ENCODE measurements around the gene PDRG1. TPM values are rescaled to one million over a fixed set of nuclear protein-coding genes. Genes with fewer than 3 reads are reported as not detected.

Gene PDRG1
- total and polyA plus RNA-seq, 2 donors (not counting 3 experiments of a cell fraction or from before 2014, with no cell fraction given) = 14.6 to 17.0 TPM

DNA sequence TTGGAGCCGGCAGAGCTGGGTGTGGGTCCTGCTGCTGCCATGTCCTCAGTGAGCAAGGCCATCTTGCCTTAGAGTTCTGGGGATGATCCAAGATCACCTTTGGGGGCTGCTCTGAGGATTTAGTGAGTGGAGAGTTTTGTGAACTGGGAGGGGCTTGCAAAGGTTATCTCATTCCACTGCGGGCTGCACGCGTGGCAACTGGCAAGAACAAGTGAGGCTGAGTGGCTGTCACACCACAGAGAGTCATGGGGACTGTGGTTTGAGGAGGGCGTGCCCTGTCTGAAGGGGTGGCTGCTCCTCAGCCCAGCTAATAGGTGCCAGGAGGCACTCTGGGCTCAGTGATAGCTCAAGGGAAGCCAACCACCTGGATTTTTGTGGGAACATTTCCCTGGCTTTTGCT lies 43.8 kb downstream of the PDRG1 start:
- FAIRE-seq (no peak), DNase-seq (ENCODE audit: low read depth, low spot score) (no peak)
- H3K9ac ChIP-seq (replicated peaks; ENCODE audit: extremely low read depth, insufficient read depth, low read length) = no peak overlapping the region
- ChIA-PET CTCF (interaction anchor here (0.7 to 1.5 kb wide), 2 partner anchors 44 to 124 kb away, joined by 3 to 4 read pairs; partner anchors contain the start of gene PDRG1), POLR2A (no interaction called here)
- TF ChIP-seq FOS (IDR thresholded peaks at IDR 0.05; ENCODE audit: borderline replicate concordance, insufficient read depth, low read length) = no peak
- TF ChIP-seq, protein P1, sequence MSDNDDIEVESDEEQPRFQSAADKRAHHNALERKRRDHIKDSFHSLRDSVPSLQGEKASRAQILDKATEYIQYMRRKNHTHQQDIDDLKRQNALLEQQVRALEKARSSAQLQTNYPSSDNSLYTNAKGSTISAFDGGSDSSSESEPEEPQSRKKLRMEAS (IDR thresholded peaks at IDR 0.05; ENCODE audit: insufficient read depth, insufficient read length) = no peak
- TF ChIP-seq, protein P2, sequence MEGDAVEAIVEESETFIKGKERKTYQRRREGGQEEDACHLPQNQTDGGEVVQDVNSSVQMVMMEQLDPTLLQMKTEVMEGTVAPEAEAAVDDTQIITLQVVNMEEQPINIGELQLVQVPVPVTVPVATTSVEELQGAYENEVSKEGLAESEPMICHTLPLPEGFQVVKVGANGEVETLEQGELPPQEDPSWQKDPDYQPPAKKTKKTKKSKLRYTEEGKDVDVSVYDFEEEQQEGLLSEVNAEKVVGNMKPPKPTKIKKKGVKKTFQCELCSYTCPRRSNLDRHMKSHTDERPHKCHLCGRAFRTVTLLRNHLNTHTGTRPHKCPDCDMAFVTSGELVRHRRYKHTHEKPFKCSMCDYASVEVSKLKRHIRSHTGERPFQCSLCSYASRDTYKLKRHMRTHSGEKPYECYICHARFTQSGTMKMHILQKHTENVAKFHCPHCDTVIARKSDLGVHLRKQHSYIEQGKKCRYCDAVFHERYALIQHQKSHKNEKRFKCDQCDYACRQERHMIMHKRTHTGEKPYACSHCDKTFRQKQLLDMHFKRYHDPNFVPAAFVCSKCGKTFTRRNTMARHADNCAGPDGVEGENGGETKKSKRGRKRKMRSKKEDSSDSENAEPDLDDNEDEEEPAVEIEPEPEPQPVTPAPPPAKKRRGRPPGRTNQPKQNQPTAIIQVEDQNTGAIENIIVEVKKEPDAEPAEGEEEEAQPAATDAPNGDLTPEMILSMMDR (IDR thresholded peaks at IDR 0.05; ENCODE audit: extremely low read depth in 1 of 2, insufficient read depth in 1 of 2, low read depth in 1 of 2, low read length in 2 of 2) = no peak
- TF ChIP-seq EZH2 (IDR thresholded peaks at IDR 0.05; ENCODE audit: borderline replicate concordance, low read depth, low read length, severe bottlenecking) = no peak
- no peak for TF ChIP-seq JUN (IDR thresholded peaks at IDR 0.05; ENCODE audit: borderline replicate concordance, insufficient read depth, insufficient read length, low read depth)
- TF ChIP-seq MYC (IDR thresholded peaks at IDR 0.05; ENCODE audit: low read depth, low read length) = no peak
- no peak for TF ChIP-seq POLR2A (IDR thresholded peaks at IDR 0.05; ENCODE audit: low read depth, low read length)
- no peak for TF ChIP-seq POLR2AphosphoS5 (IDR thresholded peaks at IDR 0.05; ENCODE audit: insufficient read depth, low read depth, low read length)
- no peak for TF ChIP-seq GATA2 (IDR thresholded peaks at IDR 0.05; ENCODE audit: insufficient read depth, insufficient read length, low read depth, low read length)
- dilution Hi-C loops (cut with MboI; ENCODE audit: extremely low pct_ligation_motif_present, low sequenced_read_pairs) = no loop called here
- H4K20me1 ChIP-seq (replicated peaks; ENCODE audit: control insufficient read depth, extremely low read depth, insufficient read depth, low read length) = no peaks in the 10 kb centered on the region
- peaks cover 0 to 2% of the 10 kb centered on the region in 2 experiments for H3K27me3 ChIP-seq (ENCODE audit: control insufficient read depth in 2 of 2, insufficient read depth in 2 of 2, low read length in 2 of 2)
- intact Hi-C loops (cut with micrococcal nuclease) = no loop called here
- H3K9me1 ChIP-seq (replicated peaks; ENCODE audit: control insufficient read depth, extremely low read depth, insufficient read depth, low read length) = no peaks in the 10 kb centered on the region
- no peak overlapping the region for H3K4me3 ChIP-seq (replicated peaks in 1 of 3; ENCODE audit: insufficient read depth in 1 of 3, low read depth in 1 of 3, low read length in 3 of 3)
- no peak overlapping the region for H3K27ac ChIP-seq (ENCODE audit: insufficient read depth, low read depth, low read length)
- H2AFZ ChIP-seq (ENCODE audit: low read depth, low read length) = no peak overlapping the region
- H3K36me3 ChIP-seq (ENCODE audit: control insufficient read depth in 2 of 2, extremely low read depth in 1 of 2, insufficient read depth in 2 of 2, low read length in 2 of 2) = no peaks in the 10 kb centered on the region
- no peak overlapping the region for H3K4me2 ChIP-seq (ENCODE audit: insufficient read depth, low read length)
- no peaks in the 10 kb centered on the region for H3K79me2 ChIP-seq (ENCODE audit: control insufficient read depth, insufficient read depth, low read length)
- no TSS peak for BruUV-seq (replicated peaks)
- H3K4me1 ChIP-seq (ENCODE audit: control insufficient read depth, extremely low read depth, insufficient read depth, low read length) = no peaks in the 10 kb centered on the region
- no peaks in the 10 kb centered on the region for H3K9me3 ChIP-seq (replicated peaks; ENCODE audit: control insufficient read depth, insufficient read depth, low read length)
